ENCODE results near the gene TAB3.

- TF ChIP-seq TAF1 (IDR thresholded peaks at IDR 0.05; ENCODE audit: borderline replicate concordance, insufficient read depth, low read length) (no peak), POLR2AphosphoS5 (IDR thresholded peaks at IDR 0.05; ENCODE audit: low read depth, low read length) (no peak), REST (IDR thresholded peaks at IDR 0.05; ENCODE audit: insufficient read depth in 1 of 2, low read depth in 2 of 2, low read length in 2 of 2) (no peak)
Measured at GRCh38 chrX:30777575-30777974, 111.5 kb downstream of the TAB3 start.
